ENCODE data around the gene FYB2.

FYB2 gene

DNA sequence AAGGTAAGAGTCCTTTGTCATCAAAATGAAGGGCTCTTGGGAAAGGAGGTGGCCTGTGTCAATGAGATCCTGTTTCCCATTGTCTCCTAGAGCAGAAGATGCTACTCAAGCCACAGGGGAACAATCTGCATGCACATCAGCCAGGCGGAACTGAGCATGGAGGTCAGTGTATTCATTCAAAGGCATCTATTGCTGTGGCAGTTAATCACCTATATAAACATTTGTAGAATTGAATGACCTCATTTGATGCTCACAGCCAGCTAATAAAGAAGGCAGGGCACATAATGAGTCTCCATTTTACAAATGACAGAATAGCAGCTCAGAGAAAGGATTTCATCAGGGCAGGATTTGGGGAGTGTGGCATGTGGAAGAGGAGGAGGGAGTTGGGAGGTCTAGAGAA lies 5.7 kb upstream of the FYB2 start:
- Histone ChIP-seq H3K9me3 (ENCODE audit: insufficient read depth, low read length) (no peaks in the 10 kb centered on the region), H2AFZ (ENCODE audit: low read depth, low read length, severe bottlenecking) (no peak overlapping the region), H3K9me2 (replicated peaks; ENCODE audit: insufficient read depth, low read length) (no peaks in the 10 kb centered on the region), H3F3A (ENCODE audit: insufficient read depth) (no peaks in the 10 kb centered on the region), H3K27me3 (ENCODE audit: low read length) (no peaks in the 10 kb centered on the region), H3K9ac (ENCODE audit: low read length) (no peak overlapping the region), H3K79me2 (ENCODE audit: insufficient read depth, low read length) (no peaks in the 10 kb centered on the region), H3K36me3 (ENCODE audit: low read length) (no peaks in the 10 kb centered on the region), H3K27ac (ENCODE audit: low read depth, low read length) (no peak overlapping the region), H4K20me1 (ENCODE audit: low read depth, low read length) (no peaks in the 10 kb centered on the region), H3K4me2 (ENCODE audit: low read depth, low read length, poor library complexity, severe bottlenecking) (no peak overlapping the region), H3K4me3 (ENCODE audit: insufficient read depth, low read length, poor library complexity, severe bottlenecking) (no peak overlapping the region)
- TF ChIP-seq, protein P1, sequence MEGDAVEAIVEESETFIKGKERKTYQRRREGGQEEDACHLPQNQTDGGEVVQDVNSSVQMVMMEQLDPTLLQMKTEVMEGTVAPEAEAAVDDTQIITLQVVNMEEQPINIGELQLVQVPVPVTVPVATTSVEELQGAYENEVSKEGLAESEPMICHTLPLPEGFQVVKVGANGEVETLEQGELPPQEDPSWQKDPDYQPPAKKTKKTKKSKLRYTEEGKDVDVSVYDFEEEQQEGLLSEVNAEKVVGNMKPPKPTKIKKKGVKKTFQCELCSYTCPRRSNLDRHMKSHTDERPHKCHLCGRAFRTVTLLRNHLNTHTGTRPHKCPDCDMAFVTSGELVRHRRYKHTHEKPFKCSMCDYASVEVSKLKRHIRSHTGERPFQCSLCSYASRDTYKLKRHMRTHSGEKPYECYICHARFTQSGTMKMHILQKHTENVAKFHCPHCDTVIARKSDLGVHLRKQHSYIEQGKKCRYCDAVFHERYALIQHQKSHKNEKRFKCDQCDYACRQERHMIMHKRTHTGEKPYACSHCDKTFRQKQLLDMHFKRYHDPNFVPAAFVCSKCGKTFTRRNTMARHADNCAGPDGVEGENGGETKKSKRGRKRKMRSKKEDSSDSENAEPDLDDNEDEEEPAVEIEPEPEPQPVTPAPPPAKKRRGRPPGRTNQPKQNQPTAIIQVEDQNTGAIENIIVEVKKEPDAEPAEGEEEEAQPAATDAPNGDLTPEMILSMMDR (IDR thresholded peaks at IDR 0.05; ENCODE audit: insufficient read depth, low read length, poor library complexity, severe bottlenecking), result no peak
- TF ChIP-seq EZH2phosphoT487 (conservative IDR thresholded peaks at IDR 0.05; ENCODE audit: low read length), result no peak

DNA sequence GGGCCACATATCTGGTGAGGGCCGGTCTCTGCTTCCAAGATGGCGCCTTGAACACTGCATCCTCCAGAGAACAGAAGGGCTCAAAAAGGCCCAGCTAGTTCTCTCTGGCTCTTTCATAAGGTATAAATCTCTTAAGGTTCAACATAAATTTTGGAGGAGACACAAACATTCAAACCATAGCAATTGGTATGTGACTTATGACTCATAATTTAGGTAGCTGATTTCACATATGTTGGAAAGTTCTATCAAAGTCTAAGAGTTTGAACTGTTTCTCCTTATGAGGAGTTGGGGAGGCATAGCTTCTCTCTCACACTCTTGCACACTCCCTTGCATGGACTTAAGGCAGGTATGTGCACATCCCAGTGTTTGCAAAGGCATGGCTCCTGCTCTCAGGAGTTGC lies 5.1 kb upstream of the FYB2 start:
- Histone ChIP-seq H3K9me2 (replicated peaks; ENCODE audit: insufficient read depth, low read length) (no peaks in the 10 kb centered on the region), H3K4me3 (ENCODE audit: insufficient read depth, low read length, poor library complexity, severe bottlenecking) (no peak overlapping the region), H3K9ac (ENCODE audit: low read length) (no peak overlapping the region), H3K27ac (ENCODE audit: low read depth, low read length) (no peak overlapping the region), H3K79me2 (ENCODE audit: insufficient read depth, low read length) (no peaks in the 10 kb centered on the region), H2AFZ (ENCODE audit: low read depth, low read length, severe bottlenecking) (no peak overlapping the region), H3K27me3 (ENCODE audit: low read length) (no peaks in the 10 kb centered on the region), H3F3A (ENCODE audit: insufficient read depth) (no peaks in the 10 kb centered on the region), H3K36me3 (ENCODE audit: low read length) (no peaks in the 10 kb centered on the region), H3K4me2 (ENCODE audit: low read depth, low read length, poor library complexity, severe bottlenecking) (no peak overlapping the region), H3K9me3 (ENCODE audit: insufficient read depth, low read length) (no peaks in the 10 kb centered on the region), H4K20me1 (ENCODE audit: low read depth, low read length) (no peaks in the 10 kb centered on the region)
- no peak for TF ChIP-seq EZH2phosphoT487 (conservative IDR thresholded peaks at IDR 0.05; ENCODE audit: low read length)
- TF ChIP-seq, protein P1 (IDR thresholded peaks at IDR 0.05; ENCODE audit: insufficient read depth, low read length, poor library complexity, severe bottlenecking), result no peak

- Histone ChIP-seq H3K36me3 (ENCODE audit: low read length) (no peaks in the 10 kb centered on the region), H3F3A (ENCODE audit: insufficient read depth) (no peaks in the 10 kb centered on the region), H3K9me3 (ENCODE audit: insufficient read depth, low read length) (no peaks in the 10 kb centered on the region), H3K27me3 (ENCODE audit: low read length) (no peaks in the 10 kb centered on the region), H4K20me1 (ENCODE audit: low read depth, low read length) (no peaks in the 10 kb centered on the region), H3K79me2 (ENCODE audit: insufficient read depth, low read length) (no peaks in the 10 kb centered on the region), H2AFZ (ENCODE audit: low read depth, low read length, severe bottlenecking) (no peak overlapping the region), H3K9ac (ENCODE audit: low read length) (no peak overlapping the region), H3K4me3 (ENCODE audit: insufficient read depth, low read length, poor library complexity, severe bottlenecking) (no peak overlapping the region), H3K4me2 (ENCODE audit: low read depth, low read length, poor library complexity, severe bottlenecking) (no peak overlapping the region), H3K27ac (ENCODE audit: low read depth, low read length) (no peak overlapping the region), H3K9me2 (replicated peaks; ENCODE audit: insufficient read depth, low read length) (no peaks in the 10 kb centered on the region)
- TF ChIP-seq, protein P1 (IDR thresholded peaks at IDR 0.05; ENCODE audit: insufficient read depth, low read length, poor library complexity, severe bottlenecking), result no peak
- no peak for TF ChIP-seq EZH2phosphoT487 (conservative IDR thresholded peaks at IDR 0.05; ENCODE audit: low read length)
Observed at GRCh38 chr1:56821462-56821797, 2.2 kb upstream of the FYB2 start.

Data from SU-DHL-6 (cell line).